GM19397 (cell line): ENCODE results near the gene ANO1.

Experiments used
- ATAC-seq: cut with Tn5 transposase; IDR thresholded peaks from one replicate; pipeline ENCODE4 v1.9.1; 2021; ENCODE audit warnings: mild to moderate bottlenecking, moderate library complexity; ENCODE audit not compliant: unreplicated experiment

ANO1 gene

GRCh38 chr11:70133771-70134335 lies 55.7 kb downstream of the ANO1 start:
- ATAC-seq, result no peak

GRCh38 chr11:70134490-70134889 lies 56.4 kb downstream of the ANO1 start:
- ATAC-seq, result no peak

- no peak for ATAC-seq
These were observed 57.0 kb downstream of the ANO1 start for GRCh38 chr11:70135142-70135541.

GRCh38 chr11:70135625-70136059 lies 57.5 kb downstream of the ANO1 start:
- no peak for ATAC-seq

GRCh38 chr11:70137383-70137782 lies 59.3 kb downstream of the ANO1 start:
- no peak for ATAC-seq

- no peak for ATAC-seq
These were observed 60.3 kb downstream of the ANO1 start for GRCh38 chr11:70138403-70138802.

GRCh38 chr11:70139785-70140410 lies 61.8 kb downstream of the ANO1 start:
- ATAC-seq, result no peak

GRCh38 chr11:70140711-70141485 lies 62.8 kb downstream of the ANO1 start:
- no peak for ATAC-seq

- ATAC-seq, result no peak
These were observed 63.5 kb downstream of the ANO1 start for GRCh38 chr11:70141486-70142220.

GRCh38 chr11:70142221-70142875 lies 64.2 kb downstream of the ANO1 start:
- ATAC-seq, result no peak

GRCh38 chr11:70144262-70144661 lies 66.1 kb downstream of the ANO1 start:
- ATAC-seq, result no peak

- no peak for ATAC-seq
These were observed 67.0 kb downstream of the ANO1 start for GRCh38 chr11:70145071-70145470.

GRCh38 chr11:70145841-70146240 lies 67.7 kb downstream of the ANO1 start:
- no peak for ATAC-seq

GRCh38 chr11:70146299-70146698 lies 68.2 kb downstream of the ANO1 start:
- ATAC-seq, result no peak

- ATAC-seq, result no peak
These were observed 68.9 kb downstream of the ANO1 start for GRCh38 chr11:70146895-70147520.

- no peak for ATAC-seq
These were observed 69.6 kb downstream of the ANO1 start for GRCh38 chr11:70147668-70148067.

- ATAC-seq, result no peak
These were observed 73.6 kb downstream of the ANO1 start for GRCh38 chr11:70151671-70152070.

GRCh38 chr11:70153133-70153727 lies 75.1 kb downstream of the ANO1 start:
- no peak for ATAC-seq

- no peak for ATAC-seq
These were observed 77.3 kb downstream of the ANO1 start for GRCh38 chr11:70155386-70155785.
